ENCODE results near the gene SMOC1. TPM values are rescaled to one million over a fixed set of nuclear protein-coding genes. Genes with fewer than 3 reads are reported as not detected.
"Not testable (repeated sequence)": the region's sequence is repeated elsewhere in the genome, so short reads cannot be mapped to it uniquely, and the experiment has no call there.

Gene SMOC1
- polyA plus RNA-seq, 1 donor: 1.7 TPM

- DNase-seq: no peak
These were observed 17.8 kb downstream of the SMOC1 start for GRCh38 chr14:69896972-69897371.

- DNase-seq: no peak
These were observed 21.4 kb downstream of the SMOC1 start for GRCh38 chr14:69900603-69901002.

GRCh38 chr14:69901113-69901951, 22.1 kb downstream of the SMOC1 start:
- no peak for DNase-seq

DNA sequence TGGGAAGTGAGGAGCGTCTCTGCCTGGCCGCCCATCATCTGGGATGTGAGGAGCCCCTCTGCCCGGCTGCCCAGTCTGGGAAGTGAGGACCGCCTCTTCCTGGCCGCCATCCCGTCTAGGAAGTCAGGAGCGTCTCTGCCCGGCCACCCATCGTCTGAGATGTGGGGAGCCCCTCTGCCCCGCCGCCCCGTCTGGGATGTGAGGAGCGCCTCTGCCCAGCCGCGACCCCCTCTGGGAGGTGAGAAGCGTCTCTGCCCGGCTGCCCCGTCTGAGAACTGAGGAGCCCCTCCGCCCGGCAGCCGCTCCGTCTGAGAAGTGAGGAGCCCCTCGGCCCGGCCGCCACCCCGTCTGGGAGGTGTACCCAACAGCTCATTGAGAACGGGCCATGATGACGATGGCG, 23.8 kb downstream of the SMOC1 start:
- not testable (repeated sequence) for DNase-seq

- no peak for DNase-seq
These were observed 25.0 kb downstream of the SMOC1 start for GRCh38 chr14:69904246-69904645.

- DNase-seq: no peak
These were observed 27.0 kb downstream of the SMOC1 start for GRCh38 chr14:69906201-69906600.

DNA sequence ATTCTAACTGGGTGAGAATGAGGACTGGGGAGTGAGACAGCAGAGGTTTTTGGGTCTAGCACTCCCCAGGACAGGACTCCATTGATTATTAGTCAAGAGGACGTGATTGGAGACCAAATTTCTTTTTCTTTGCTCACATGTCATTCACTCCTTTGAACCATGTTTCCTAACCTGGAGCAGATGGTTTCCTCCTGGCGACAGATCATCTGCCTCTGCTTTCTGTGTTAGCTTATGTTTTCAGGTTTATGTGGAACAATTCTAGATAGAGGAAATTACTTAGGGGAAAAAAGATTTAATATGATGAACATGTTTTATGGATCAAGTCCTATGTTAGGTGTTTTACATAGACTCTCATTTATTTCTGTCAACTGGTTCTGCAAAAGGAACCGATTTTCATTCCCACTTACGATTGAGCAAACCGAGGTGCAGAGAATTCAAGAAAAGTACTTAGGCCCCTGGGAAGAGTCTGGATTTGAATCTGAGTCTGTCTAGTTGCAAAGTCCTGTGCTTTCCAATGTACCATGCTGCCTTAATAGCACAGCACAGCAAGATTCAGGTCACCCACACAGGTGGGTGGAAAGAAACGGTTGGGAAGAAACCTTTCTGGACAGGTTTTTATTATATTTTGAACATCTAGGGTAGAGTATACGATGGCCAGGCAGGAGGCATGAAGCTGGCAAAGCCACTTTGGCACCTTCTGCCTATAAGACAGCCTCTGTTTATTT, 30.8 kb downstream of the SMOC1 start:
- no peak for DNase-seq

DNA sequence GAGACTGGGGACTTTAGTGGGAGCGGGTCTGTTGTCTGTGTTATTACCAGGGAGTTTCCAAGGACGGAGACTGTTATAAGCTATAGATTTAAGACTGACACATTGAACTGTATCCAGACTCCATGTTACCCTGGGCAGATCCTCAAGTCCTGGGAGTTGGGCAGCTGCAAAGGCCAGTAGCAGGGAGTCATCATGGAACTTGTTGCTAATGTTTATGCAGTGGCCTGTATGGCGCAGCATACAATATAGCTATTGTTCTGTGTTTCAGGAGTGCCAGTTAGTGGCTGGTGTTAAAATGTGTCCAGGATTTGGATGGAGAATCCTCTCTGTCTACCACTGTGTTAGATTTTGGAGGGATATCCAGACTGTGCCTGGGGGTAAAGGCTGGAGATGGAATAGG, 31.7 kb downstream of the SMOC1 start:
- no peak for DNase-seq

DNA sequence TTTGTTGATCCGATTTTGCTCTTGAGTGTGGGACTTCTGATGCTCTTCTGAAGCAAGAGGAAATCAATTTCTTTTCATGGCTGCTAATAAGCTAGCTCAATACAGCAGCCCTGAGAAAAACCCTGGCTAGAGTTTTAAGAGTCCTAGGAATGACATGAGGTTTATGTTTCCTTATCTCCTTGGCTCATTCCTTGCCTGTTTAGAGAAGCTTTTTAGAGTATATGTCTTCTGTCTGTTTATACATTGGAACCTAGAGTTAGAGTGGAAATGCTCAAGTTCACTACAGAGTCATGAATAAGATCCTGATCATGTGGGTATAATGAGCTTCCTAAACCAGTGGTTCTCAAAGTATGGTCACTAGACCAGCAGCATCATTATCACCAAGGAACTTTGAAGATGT, 34.5 kb downstream of the SMOC1 start:
- DNase-seq: no peak

GRCh38 chr14:69916396-69916795, 37.2 kb downstream of the SMOC1 start:
- DNase-seq: no peak

DNA sequence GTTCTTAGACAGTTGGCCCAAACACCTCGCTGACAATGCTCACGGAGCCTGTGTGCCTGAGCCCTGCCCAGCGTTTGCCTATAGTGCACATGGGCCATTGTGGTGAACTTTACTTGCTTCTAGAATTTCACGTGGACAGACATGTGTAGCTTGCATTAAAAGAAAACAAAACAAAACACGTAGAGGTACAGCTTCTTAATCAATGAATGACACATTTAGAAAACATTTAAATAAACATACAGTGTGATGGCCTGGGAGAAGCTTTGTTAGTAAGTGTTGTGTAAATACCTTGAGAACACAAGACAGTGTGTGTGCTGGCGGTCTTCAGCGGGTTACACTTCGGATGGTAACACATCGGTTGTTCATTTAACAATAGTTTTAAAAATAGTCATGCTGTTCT, 38.1 kb downstream of the SMOC1 start:
- DNase-seq: no peak

DNA sequence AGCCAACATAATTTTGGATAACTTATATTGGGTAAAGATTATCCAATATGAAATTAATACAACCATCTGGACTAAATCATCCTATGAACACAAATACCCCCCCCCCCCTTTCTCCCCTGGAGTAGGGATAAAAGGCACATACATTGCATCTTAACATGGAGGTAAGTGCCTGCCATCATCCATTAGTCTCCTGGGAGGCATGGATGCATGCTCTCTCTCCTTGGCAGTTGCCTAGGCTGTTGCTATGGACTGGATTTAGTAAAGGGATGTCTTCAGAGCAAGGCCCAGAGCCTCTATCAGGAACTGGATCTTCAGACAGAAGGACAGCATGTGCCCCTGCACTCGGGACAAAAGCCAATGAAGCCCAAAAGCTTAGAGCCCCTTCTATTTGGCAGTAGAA, 40.6 kb downstream of the SMOC1 start:
- DNase-seq: no peak

- DNase-seq: no peak
These were observed 41.8 kb downstream of the SMOC1 start for GRCh38 chr14:69921052-69921451.

GRCh38 chr14:69922198-69922597, 43.0 kb downstream of the SMOC1 start:
- no peak for DNase-seq

GRCh38 chr14:69924201-69924600, 45.0 kb downstream of the SMOC1 start:
- no peak for DNase-seq

DNA sequence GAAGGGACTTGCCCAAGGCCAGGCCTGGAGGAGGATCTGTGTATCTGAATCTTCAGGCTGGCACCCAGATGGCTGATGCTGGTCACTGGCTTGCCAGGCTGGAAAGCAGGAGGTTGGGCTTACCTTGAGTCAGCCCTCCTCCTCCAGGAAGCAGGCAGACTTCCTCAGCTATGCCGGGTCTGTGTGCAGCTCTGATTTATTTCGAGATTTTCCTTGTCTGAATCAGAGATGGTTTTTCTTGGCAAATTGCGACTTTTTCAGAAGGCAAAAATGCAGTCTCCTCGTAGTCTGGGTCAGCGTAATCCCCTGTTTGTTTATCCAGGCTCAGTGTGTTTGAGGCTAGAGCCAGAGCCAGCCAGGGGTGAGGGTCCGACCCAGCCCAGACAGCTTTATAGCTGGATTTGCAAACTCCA, 48.9 kb downstream of the SMOC1 start:
- no peak for DNase-seq

- DNase-seq: no peak
These were observed 51.7 kb downstream of the SMOC1 start for GRCh38 chr14:69930780-69931379.

GRCh38 chr14:69931960-69932359, 52.7 kb downstream of the SMOC1 start:
- no peak for DNase-seq

DNA sequence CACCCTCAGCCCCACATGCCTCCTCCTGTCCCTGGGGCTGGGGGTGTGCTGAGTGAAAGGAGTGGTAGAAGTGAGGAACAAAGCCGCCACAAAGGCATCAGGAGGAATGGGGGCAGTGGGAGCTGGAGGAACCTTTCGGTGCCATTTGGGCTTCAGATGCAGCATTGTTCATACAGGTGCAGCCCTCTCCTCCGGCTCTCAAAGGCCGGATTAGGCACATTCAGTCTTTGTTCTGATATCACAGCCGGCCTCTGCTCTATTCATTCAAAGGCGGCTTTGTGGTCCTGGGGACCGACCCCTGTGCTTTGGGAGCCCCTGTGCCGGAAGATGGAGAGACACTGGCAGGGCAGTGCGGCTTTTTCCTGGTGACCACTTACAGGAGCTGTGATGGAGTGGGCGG, 53.2 kb downstream of the SMOC1 start:
- no peak for DNase-seq

DNA sequence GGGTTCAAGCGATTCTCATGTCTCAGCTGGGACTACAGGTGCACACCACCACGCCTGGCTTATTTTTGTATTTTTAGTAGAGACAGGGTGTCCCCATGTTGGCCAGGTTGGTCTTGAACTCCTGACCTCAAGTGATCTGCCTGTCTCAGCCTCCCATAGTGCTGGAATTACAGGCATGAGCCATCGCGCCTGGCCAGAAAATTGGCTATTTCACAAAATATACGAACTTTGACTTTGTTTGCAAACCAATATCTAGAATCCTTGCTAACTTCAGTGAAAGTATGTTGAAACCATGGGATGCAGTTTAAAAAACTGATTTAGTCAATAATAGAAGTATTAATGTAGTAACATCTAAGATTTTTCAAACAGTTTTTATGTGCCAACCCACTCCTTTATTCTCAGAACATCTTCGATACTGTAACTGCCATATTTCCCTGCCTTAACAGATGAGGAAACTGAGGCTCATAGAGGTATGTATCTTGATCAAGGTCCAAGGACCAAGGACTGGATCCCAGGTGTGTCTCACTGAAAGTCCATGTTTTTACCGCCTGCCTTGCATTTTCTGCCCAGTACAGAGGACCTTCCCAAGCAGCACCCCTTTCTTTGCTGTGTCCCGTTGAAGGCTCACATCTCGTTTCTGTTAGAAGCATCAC, 54.5 kb downstream of the SMOC1 start:
- no peak for DNase-seq

GRCh38 chr14:69937367-69938081, 58.3 kb downstream of the SMOC1 start:
- no peak for DNase-seq

DNA sequence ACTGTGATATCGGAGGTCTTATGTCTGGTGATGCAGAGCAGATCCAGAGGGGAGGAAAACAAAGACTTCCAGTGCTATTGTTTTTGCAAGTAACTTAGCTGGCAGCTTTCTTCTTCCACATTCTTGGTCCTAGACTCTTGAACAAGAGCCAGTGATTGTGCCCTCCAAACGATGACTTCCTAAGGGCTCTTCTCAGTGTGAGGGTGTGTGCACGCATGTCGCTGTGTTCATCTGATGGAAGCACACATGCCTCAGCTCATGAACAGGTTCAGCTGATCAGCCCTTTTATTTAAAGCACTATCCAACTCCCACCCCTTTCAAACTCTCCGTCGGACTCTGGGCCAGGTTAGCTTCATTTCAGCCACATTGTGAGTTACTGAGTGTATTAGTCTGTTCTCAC, 59.5 kb downstream of the SMOC1 start:
- no peak for DNase-seq

Measured in left kidney (tissue), 2 donors.